ENCODE data around the gene TMEM106C. TPM values are rescaled to one million over a fixed set of nuclear protein-coding genes. Genes with fewer than 3 reads are reported as not detected.

The TMEM106C gene
- total RNA-seq, 1 experiment from 2014 or later: 281 TPM

GRCh38 chr12:47944685-47945340 is 18.6 kb upstream of the TMEM106C start:
- CTCF ChIA-PET: interaction anchor here (0.6 kb wide), 1 partner anchor 58 kb away, joined by 3 read pairs; no protein-coding TSS in a partner anchor
- H3K4me3 Mint-ChIP-seq (ENCODE audit: unreplicated experiment): no peak overlapping the region

GRCh38 chr12:47945341-47945728 is 18.1 kb upstream of the TMEM106C start:
- Histone ChIP-seq H3K27me3 (replicated peaks; ENCODE audit: control insufficient read depth, insufficient read depth, low read length) (no peaks in the 10 kb centered on the region), H3K4me1 (peaks cover 10% of the 10 kb centered on the region; the same call in 1 of the 2 replicates), H3K36me3 (ENCODE audit: control insufficient read depth, insufficient read depth, low read length) (no peaks in the 10 kb centered on the region), H3K4me3 (ENCODE audit: low read depth, low read length) (no peak overlapping the region), H3K9me3 (no peaks in the 10 kb centered on the region)
- TF ChIP-seq CTCF (IDR thresholded peaks at IDR 0.05; ENCODE audit: insufficient read depth in 1 of 2, low read depth in 1 of 2, low read length in 1 of 2, severe bottlenecking in 1 of 2, unreplicated experiment in 1 of 2): no peak
- intact Hi-C loops (cut with micrococcal nuclease; ENCODE audit: unreplicated experiment): no loop called here
- DNase-seq: no peak
- no peaks in the 10 kb centered on the region for H3K9me3 Mint-ChIP-seq (ENCODE audit: unreplicated experiment)
- peaks cover 28% of the 10 kb centered on the region for H3K4me1 Mint-ChIP-seq (ENCODE audit: low read depth, unreplicated experiment)
- POLR2A ChIA-PET: no interaction called here
- H3K36me3 Mint-ChIP-seq (ENCODE audit: insufficient read depth, unreplicated experiment): peaks cover 4% of the 10 kb centered on the region
- H3K4me3 Mint-ChIP-seq (ENCODE audit: unreplicated experiment): no peak overlapping the region
- H3K27me3 Mint-ChIP-seq (ENCODE audit: insufficient read depth, unreplicated experiment): no peaks in the 10 kb centered on the region
- BruUV-seq (replicated peaks): no TSS peak
- CTCF ChIA-PET: interaction anchor here (0.6 kb wide), 1 partner anchor 58 kb away, joined by 3 read pairs; no protein-coding TSS in a partner anchor
- H3K27ac Mint-ChIP-seq (ENCODE audit: unreplicated experiment): no peak overlapping the region

More at GRCh38 chr12:47944685-47945340, 18.6 kb upstream of the TMEM106C start:
- intact Hi-C loops (cut with micrococcal nuclease; ENCODE audit: unreplicated experiment): no loop called here
- peaks cover 4% of the 10 kb centered on the region for H3K36me3 Mint-ChIP-seq (ENCODE audit: insufficient read depth, unreplicated experiment)
- Histone ChIP-seq H3K4me1 (peaks cover 7% of the 10 kb centered on the region; the same call in 1 of the 2 replicates), H3K27me3 (replicated peaks; ENCODE audit: control insufficient read depth, insufficient read depth, low read length) (no peaks in the 10 kb centered on the region), H3K9me3 (no peaks in the 10 kb centered on the region), H3K4me3 (ENCODE audit: low read depth, low read length) (no peak overlapping the region), H3K36me3 (ENCODE audit: control insufficient read depth, insufficient read depth, low read length) (no peaks in the 10 kb centered on the region)
- no peak for DNase-seq
- no peak for TF ChIP-seq CTCF (IDR thresholded peaks at IDR 0.05; ENCODE audit: insufficient read depth in 1 of 2, low read depth in 1 of 2, low read length in 1 of 2, severe bottlenecking in 1 of 2, unreplicated experiment in 1 of 2)
- peaks cover 22% of the 10 kb centered on the region for H3K4me1 Mint-ChIP-seq (ENCODE audit: low read depth, unreplicated experiment)
- H3K9me3 Mint-ChIP-seq (ENCODE audit: unreplicated experiment): no peaks in the 10 kb centered on the region
- POLR2A ChIA-PET: no interaction called here
- H3K27ac Mint-ChIP-seq (ENCODE audit: unreplicated experiment): no peak overlapping the region
- no peaks in the 10 kb centered on the region for H3K27me3 Mint-ChIP-seq (ENCODE audit: insufficient read depth, unreplicated experiment)
- BruUV-seq (replicated peaks): no TSS peak

- H3K4me3 ChIP-seq (ENCODE audit: low read depth, low read length): no peak overlapping the region
- no peak for TF ChIP-seq CTCF (IDR thresholded peaks at IDR 0.05; ENCODE audit: insufficient read depth in 1 of 2, low read depth in 1 of 2, low read length in 1 of 2, severe bottlenecking in 1 of 2, unreplicated experiment in 1 of 2)
- ChIA-PET POLR2A (interaction anchor here (0.6 to 1.6 kb wide), 2 partner anchors 41 to 210 kb away, joined by 3 to 7 read pairs; partner anchors contain the start of gene VDR), CTCF (interaction anchor here (0.6 to 1.7 kb wide), 4 partner anchors 42 to 109 kb away, joined by 3 to 14 read pairs (median 5); partner anchors contain the start of gene VDR)
- H3K27me3 ChIP-seq (replicated peaks; ENCODE audit: control insufficient read depth, insufficient read depth, low read length): no peaks in the 10 kb centered on the region
- Mint-ChIP-seq H3K4me1 (ENCODE audit: low read depth, unreplicated experiment) (peaks cover 32% of the 10 kb centered on the region), H3K36me3 (ENCODE audit: insufficient read depth, unreplicated experiment) (peaks cover 4% of the 10 kb centered on the region), H3K9me3 (ENCODE audit: unreplicated experiment) (no peaks in the 10 kb centered on the region), H3K4me3 (ENCODE audit: unreplicated experiment) (no peak overlapping the region), H3K27me3 (ENCODE audit: insufficient read depth, unreplicated experiment) (no peaks in the 10 kb centered on the region), H3K27ac (ENCODE audit: unreplicated experiment) (peak overlapping the region; percentile 19)
- no peaks in the 10 kb centered on the region for H3K36me3 ChIP-seq (ENCODE audit: control insufficient read depth, insufficient read depth, low read length)
- no peak for DNase-seq
- H3K9me3 ChIP-seq: no peaks in the 10 kb centered on the region
- BruUV-seq (replicated peaks): no TSS peak
- peaks cover 18% of the 10 kb centered on the region; the same call in 1 of the 2 replicates for H3K4me1 ChIP-seq
- intact Hi-C loops (cut with micrococcal nuclease; ENCODE audit: unreplicated experiment): no loop called here
Measured at GRCh38 chr12:47946413-47947323, 16.7 kb upstream of the TMEM106C start.
